HG02885 (cell line): ENCODE data around the gene PLEKHG1.

Experiments
- ATAC-seq: cut with Tn5 transposase; IDR thresholded peaks from one replicate; pipeline ENCODE4 v1.9.1; 2021; ENCODE audit warnings: mild to moderate bottlenecking; ENCODE audit not compliant: unreplicated experiment, poor library complexity

PLEKHG1 gene

DNA sequence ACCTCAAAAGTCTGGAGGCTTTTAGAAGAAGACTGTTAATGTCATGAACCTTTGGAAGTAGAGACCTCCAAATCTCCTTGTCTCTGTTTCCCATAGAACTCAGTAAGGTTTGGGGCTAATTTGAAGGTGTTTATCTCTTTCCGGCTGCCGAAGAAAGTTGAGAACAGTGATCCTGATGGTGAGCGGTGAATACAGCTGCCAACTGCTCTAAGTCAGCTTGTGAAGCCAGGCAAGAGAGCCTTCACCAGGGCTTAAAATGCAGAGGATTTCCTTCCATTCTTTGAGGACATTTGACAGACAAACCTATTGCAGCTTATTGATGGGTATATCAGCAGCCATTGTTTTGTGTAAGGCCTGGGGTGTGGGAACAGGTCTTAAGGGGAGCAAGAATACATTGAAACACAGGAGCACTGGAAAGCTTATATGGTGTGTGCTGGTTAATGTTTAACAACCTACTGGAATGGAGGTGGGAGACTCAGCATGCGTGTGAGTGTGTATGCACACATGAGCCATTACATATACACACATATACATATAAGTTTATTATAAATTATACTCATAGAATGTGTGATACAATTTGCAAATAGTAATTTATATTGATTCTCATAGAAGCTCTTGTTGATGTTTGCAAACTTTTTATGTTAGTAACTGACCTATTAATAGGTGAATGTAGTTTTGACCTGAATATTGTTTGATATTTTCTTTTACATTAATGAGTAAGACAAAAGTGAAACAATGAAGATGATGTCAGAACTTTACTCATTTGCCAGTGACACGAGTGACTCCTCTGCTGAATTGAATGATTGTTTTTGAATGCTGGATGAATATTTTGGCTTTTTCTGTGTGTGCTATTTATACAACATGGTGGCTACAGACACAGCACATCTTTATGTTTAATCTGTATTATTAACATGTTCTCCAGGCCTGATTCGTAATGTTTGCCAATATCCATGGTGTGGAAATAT is 18.1 kb downstream of the PLEKHG1 start:
- ATAC-seq, result no peak

DNA sequence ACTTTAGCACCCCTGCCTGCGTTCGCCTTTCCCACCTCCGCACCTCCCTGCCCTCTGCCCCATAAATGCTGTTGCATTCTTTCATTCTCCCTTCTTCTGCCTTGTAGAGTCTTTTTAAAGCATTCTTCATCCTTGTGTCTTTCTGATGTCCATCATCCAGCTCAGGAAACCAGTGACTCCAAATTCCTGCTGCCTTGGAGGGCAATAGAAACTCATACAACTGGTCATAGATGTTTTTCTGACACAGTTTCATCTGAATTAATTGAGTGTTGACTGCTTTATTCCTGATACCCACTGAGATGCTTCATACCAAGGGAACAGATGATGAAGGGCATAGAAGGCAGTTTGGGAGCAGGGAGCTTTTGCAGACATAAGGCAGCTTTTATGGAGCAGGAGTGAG is 19.6 kb downstream of the PLEKHG1 start:
- ATAC-seq, result no peak

DNA sequence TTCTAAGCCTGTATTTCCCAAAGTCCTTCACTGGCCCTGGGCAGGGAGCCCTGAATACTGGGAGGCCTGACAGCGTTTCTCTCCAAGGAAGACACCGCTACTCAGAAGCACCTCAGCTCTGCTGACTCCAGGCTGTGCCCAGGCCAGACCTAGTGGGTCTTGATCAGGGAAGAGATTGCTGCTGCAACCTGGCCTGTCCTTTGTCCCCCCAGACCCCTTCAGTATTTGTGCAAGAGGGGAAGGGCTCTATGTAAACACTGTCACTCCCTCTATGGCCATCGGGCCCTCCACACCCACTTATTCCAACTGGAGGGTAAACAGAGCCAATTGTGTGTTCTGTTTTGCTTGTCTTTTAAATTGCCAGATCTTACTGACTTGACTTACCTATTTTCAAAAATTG is 20.6 kb downstream of the PLEKHG1 start:
- ATAC-seq, result no peak

DNA sequence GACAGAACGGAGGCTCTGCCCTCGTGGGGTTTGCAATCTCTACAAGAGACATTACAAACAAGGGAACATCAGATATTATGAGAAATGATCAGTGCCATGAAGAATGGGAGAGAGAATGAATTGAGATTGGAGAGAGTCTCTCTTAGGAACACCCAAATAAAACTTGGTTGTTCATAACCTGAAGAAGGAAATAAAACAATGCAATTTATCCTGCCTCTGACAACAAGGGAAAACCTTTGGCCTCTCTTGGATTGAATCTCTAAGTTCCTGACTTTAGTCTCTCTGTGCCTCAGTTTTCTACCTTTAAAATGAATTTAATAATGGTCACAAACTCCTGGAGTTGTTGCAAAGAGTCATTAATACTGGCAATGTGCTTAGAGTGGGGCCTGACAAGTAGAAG is 21.1 kb downstream of the PLEKHG1 start:
- no peak for ATAC-seq

DNA sequence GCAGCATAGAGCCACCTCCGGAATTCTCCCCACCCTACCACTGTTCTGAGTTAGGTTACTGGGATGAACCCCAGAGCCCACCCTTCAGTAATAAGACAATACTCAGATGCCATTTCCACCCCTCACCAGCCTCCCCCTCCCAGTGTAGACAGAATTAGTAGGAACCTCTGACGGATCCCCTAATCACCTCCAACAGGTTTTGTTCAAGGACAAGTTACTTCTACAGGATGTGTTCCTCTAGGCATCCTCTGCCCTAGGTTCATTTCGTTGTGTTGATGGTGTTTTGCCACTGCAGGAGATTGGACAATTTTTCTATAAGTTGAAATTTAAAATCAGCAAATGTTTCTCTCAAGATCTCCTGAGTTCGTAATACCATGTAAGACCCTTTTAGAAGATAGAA is 22.8 kb downstream of the PLEKHG1 start:
- ATAC-seq, result no peak

DNA sequence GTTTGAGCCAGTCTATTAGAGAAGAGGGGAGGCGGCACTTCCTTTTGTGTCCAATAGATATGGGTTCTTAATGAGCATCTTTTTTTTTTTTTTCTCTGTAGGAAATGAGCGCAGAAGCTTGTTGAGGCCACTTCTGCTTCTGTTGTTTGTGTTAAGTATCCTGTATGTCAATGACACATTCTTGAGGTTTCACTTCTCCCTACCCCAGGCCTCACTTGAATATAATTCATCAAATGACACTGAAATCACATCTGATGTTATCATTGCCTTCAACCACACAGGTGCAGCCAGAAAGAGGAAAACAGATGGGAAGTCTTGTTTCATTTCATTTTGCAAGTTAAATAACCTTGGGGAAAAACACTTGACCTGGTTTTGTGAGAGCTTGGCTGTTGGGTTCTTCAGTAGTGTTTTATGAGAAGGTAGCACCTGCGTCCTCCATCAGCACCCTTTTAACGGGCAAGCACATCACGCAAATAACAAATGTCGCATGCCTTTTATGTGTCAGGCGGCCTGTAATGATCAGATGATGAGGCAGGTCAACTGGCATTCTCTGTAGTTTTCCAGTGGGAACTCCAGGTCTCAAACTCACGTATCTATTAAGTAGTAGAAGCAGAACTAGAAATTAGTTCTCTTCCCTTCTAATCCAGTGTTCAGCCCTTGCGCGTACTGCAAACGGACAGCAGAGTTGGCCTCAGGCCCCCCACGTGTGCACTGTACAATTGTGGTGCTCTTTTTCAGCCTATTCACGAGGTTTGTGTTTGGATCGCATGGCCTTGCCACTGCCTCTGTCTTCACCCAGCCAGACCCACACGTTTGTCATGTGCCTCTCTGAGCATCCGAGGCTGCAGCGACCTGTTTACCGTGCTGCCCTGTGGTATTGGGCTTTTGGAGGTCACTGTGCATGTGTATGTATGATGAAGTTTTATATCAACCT is 23.5 kb downstream of the PLEKHG1 start:
- ATAC-seq, result peak; percentile 97

DNA sequence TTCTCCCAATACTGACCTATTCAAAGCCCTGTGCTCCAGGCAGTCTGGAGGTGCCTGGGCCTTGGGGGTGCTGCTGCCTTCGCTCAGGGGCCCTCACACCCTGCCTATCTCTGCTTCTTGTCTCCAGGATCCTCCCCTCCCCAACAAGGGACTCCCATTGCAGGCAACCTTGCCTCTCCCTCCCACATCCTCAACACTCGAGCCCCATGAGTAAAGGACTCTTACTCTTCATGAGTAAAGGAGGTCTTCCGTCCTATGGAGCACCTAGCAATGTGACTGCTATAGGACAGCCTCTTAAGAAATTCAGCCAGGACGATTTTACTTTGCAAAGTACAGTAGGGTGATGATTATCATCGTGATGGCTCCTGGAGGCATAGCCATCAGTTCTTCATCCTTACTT is 24.5 kb downstream of the PLEKHG1 start:
- no peak for ATAC-seq

DNA sequence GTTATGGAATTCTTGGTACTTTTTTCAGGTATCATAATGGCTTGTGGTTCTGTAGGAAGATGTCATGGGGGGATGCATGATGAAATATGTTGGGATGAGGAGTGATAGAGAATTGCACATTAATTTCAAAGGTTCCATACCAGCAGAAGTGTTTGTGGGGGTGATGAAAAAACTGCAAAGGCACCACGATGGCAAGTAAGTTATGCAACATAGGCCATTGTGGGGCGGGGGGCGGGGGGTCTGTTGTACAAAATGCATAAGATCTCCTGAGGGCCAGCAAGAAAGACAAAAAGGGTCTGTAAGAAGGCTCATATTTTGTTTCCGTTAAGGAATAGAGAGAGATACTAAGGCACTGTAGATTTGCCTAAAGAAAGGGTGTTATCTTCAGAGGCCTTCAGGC is 26.2 kb downstream of the PLEKHG1 start:
- no peak for ATAC-seq

DNA sequence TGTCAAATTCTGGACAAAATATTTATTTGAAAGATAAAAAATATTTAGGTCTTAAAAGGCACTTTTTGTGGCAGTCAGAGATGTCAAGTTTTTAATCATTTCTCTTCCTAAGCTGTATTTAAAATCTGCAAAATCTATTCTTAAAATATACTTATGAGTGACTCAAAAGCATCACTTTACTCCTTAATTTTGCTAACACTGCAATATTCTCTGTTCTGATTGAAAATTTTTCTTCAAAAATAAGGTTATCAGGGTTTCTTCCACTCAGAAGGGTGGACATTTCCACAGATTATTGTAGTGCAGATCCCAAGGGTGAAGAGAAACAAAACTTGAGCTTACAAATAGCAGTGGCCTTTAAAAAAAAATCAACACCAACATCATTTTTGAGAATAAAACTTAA is 27.5 kb downstream of the PLEKHG1 start:
- no peak for ATAC-seq

DNA sequence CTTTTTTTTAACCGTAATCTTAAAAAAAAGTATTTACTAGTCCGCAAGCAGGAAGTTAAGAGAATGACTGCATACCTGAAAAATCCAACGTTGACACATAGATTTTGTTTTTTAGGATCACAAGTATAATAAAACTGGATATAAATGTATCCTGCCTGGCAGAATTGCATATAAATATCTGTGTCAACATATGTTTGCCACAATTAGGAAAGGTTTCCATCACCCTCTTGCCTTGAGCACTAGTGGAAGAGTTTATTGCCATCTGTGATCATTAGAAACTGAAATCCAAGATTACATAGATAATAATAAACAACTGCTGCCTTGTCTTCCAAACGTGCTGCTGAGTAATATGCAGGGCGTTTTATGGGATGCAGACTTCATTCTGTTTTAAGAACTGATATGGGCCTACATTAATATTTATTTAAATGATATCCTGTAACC is 27.9 kb downstream of the PLEKHG1 start:
- no peak for ATAC-seq

DNA sequence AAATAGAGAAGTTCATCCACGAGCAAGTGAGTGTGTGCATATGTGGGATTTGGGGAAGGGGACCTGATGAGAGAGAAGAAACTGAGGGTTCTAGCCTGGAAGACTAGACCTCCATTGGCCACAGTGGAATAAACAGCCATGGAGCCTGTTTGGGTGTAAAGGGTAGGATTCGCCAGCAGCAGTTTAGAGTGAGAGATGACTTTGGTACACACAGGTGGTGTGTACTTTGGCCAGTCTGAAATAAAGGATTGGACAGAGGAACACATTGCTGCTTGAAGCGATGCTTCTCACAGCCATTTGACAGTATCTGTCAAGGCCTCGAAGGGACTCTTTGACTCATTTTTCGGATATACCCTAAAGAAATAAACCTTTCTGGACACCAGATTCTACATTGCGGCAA is 29.2 kb downstream of the PLEKHG1 start:
- ATAC-seq, result no peak

DNA sequence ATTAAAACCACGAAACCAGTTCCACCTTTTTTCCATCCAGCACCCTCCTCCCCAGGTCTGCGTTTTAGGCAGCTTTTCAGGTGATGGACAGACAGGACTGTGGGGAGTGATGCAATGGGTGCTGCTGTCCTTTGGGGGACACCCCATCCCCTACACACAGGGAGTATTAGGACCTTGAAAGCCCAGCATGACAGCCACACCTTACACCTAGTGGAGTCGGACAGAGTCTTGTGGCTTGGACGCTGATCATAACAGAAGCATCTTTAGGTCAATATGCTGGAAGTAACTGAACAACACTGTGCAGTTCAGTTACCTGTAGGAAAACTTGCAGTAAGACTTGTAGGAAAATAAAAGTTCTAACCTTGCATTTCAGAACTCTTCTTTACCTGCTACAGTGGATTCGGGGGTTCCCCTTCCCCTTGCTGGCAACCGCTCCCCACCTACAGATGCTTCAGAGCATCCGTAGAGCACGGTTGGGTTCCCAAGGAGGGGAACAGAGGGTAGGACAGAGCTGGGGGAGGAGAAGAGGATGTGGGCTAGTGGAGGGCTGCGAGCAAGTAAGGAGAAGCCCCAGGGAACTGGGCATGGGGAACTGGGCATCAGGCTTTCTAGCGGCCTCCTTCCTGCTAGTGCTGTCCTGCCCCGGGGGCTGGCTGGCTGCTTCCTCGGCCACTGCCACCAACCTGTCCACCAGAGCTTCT is 31.7 kb downstream of the PLEKHG1 start:
- peak; percentile 56 for ATAC-seq

DNA sequence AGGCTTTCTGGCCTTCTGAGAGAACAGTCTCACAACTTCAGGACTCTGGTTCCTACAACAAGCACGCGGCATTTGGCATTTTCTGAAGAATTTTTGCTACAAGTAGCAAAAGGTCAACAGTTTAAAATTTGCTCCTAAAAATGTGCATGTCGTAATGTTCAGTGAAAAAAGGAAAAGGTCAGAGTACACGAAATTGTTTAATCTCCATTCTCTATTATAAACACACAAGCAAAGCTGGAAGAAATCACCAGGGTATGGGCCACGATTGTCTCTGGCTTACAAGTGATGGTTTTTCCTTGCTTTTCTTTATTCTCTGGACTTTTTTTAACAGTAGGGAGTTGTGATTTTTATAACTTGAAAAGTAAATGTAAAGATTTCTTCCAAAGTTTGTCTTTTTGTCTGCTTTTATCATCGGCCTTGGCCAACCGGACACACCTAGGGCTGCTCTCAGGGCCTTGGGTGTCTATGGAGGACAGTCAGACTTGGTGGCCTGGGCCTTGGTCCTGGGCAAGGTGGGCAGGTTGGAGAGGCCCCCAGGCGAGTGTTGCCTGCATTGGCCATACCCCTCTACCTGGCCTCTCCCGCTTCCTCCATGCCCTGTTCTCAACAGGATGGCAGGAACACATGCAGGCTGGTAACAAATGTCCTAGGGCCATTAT is 32.4 kb downstream of the PLEKHG1 start:
- ATAC-seq, result no peak

DNA sequence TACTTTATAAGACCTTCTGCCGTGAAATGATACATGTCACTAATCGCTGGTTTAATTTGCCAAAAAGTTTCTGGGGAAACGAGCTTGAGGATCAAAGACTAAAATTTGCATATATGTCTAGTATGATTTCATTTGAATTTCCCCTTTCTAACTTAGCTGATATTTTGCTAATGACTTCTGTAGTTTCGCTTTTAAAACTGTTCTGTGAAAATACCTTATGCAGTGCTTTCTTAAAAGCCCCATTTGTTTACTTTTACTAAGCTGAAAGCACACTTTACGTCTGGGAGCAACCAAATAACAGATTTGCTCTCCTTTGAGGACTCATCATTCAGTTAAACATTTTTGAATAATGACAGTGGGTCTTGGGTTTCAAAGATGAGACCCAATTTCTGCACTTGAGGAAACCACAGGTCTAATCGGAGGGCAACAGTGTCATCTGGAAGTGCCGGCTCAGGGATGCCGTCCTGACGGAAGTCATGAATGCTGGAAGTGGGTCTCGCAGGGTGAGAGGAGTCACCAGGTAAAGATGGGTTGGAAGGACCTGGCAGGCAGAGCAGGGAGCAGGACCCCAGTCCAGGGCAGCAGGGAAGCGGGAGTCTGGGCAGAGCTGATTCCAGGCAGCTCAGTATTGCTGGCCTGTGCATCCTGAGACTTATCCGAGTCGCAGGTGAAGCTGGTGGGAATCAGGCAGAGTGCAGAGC is 33.2 kb downstream of the PLEKHG1 start:
- ATAC-seq, result peak; percentile 60

DNA sequence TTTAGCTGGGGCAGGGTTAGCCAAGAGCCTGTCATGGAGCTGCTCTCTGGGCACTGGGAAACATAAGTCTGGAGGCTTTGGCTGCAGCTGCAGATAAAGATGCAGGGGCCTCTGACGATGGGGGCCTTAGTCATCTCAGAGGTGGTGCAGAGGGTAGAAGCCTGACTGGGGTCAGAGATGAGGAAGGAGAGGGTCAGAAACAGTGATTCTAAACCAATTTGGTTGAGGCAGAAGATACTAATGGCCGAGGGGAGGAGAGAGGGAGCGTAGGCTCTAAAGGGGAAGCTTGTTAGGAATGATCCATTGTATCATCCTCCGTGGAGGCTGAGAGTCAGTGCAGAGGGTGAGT is 33.8 kb downstream of the PLEKHG1 start:
- ATAC-seq, result peak; percentile 14

DNA sequence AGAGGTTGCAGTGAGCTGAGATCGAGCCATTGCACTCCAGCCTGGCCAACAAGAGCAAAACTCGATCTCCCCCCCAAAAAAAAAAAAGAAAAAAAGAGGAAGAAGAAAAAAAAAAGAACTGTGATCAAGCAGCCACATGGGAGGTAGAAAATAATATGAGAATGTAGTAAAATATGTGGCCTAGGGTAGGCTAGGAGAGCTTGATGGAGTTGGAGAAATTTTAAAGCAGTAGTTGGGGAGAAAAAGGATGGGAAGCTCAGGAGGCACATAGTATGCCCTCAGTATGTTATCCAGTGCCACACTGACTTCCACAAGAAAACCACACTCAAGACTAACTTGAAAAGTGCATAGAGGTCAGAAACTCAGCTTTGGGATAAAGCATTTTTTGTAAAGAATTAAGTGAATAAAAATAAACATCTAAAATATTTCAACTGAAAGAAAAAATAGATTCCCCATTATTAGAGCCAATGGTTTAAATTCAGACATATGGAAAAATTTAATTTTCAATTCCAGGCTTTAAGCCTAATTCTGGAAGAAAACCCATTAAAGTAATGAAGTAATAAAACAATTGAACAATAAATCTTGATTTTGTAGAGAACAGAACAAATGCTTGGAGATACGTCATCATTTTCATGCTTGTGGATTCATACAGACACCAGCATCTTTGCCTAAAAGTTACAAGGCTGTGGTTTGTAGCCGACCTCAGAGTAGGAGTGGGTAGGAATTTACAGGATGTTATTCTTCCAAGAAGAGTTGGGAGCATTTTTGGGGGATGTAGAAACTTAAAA is 34.7 kb downstream of the PLEKHG1 start:
- ATAC-seq, result no peak

DNA sequence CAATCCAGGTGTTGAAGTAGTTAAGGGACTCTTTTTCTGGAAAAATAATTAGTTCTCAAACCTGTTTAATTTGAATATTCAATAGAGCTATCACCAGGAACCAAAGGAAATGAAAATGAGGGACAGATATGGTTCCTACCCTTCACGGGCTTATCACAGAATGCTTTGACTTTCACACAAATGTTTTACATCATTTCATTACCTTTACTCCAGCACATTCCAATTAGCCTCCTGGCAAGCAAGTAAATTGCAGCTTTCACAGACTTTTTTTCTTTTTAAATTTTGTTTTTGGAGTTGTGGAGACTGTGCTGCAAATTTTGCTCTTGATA is 35.2 kb downstream of the PLEKHG1 start:
- no peak for ATAC-seq

DNA sequence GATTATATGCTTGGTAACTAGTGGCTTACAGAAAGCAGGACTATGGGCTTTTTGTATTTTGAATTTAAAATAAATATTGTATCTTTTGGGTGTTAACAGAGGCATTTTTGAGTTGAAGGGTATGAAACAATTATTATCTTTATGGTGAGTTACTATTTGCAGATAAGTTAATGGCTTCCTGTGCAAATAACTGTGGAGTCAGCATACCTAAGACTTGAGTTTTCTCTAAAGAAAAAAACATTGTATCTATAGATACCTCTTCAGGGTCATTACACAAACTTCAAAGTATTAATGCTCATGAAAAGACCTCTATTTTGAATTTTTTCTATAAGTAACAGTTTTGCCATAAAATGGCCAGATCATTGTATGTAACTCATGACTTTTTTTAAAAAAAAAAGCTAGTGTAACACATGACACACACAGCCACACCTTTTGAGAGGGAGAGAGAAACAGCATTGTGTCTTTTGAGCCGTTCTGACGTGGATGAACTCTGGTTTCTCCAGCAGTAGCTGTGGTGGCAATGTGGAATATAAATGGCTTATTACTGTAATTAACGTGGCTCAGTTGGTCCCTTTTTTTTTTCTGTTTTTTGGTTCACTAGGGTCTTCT is 36.3 kb downstream of the PLEKHG1 start:
- no peak for ATAC-seq
